Brain pericyte (primary cell): ENCODE results near the gene OSBPL8.
"Not testable (repeated sequence)": the region's sequence is repeated elsewhere in the genome, so short reads cannot be mapped to it uniquely, and the experiment has no call there.

Source experiments
- DNase-seq: peaks from one replicate; pipeline ENCODE4 v3.0.0-alpha.2; 2012; ENCODE audit warnings: low read depth, low spot score

OSBPL8 gene

GRCh38 chr12:76360316-76360715 is 199.3 kb downstream of the OSBPL8 start:
- DNase-seq, result no peak

- DNase-seq, result no peak
Observed at GRCh38 chr12:76356071-76356470, 203.5 kb downstream of the OSBPL8 start.

GRCh38 chr12:76348079-76348901 is 211.3 kb downstream of the OSBPL8 start, which contains the start of gene BBS10:
TSS of gene BBS10 (minus strand) at chr12:76348415. CDS start at chr12:76348358, 57 bp downstream.
- peak; percentile 56 for DNase-seq

- no peak for DNase-seq
Observed at GRCh38 chr12:76346798-76347420, 212.7 kb downstream of the OSBPL8 start.

GRCh38 chr12:76346236-76346635 is 213.3 kb downstream of the OSBPL8 start:
- DNase-seq, result no peak

- DNase-seq, result no peak
Observed at GRCh38 chr12:76345569-76345968, 214.0 kb downstream of the OSBPL8 start.

GRCh38 chr12:76341436-76342030 is 218.0 kb downstream of the OSBPL8 start:
- DNase-seq, result no peak

- no peak for DNase-seq
Observed at GRCh38 chr12:76340680-76341435, 218.7 kb downstream of the OSBPL8 start.

- no peak for DNase-seq
Observed at GRCh38 chr12:76337583-76337982, 222.0 kb downstream of the OSBPL8 start.

GRCh38 chr12:76332606-76333005 is 227.0 kb downstream of the OSBPL8 start:
- DNase-seq, result no peak

GRCh38 chr12:76329606-76330005 is 230.0 kb downstream of the OSBPL8 start:
- DNase-seq, result no peak

- no peak for DNase-seq
Observed at GRCh38 chr12:76329159-76329558, 230.4 kb downstream of the OSBPL8 start.

- not testable (repeated sequence) for DNase-seq
Observed at GRCh38 chr12:76319595-76320319, 239.8 kb downstream of the OSBPL8 start.

GRCh38 chr12:76318773-76319594 is 240.6 kb downstream of the OSBPL8 start:
- DNase-seq, result no peak

GRCh38 chr12:76317976-76318375 is 241.6 kb downstream of the OSBPL8 start:
- no peak for DNase-seq

GRCh38 chr12:76316468-76316867 is 243.1 kb downstream of the OSBPL8 start:
- DNase-seq, result no peak

- no peak for DNase-seq
Observed at GRCh38 chr12:76313299-76313698, 246.3 kb downstream of the OSBPL8 start.

GRCh38 chr12:76312315-76312714 is 247.3 kb downstream of the OSBPL8 start:
- DNase-seq, result no peak

- DNase-seq, result no peak
Observed at GRCh38 chr12:76311796-76312195, 247.8 kb downstream of the OSBPL8 start.

- DNase-seq, result no peak
Observed at GRCh38 chr12:76310110-76310509, 249.5 kb downstream of the OSBPL8 start.
